B cell (primary cell): Measurements from ENCODE around the gene CCDC134. TPM values are rescaled to one million over a fixed set of nuclear protein-coding genes. Genes with fewer than 3 reads are reported as not detected.

Experiments used
- ATAC-seq: fragments of 200-7000 bp; cut with Tn5 transposase; one replicate; pipeline ENCODE4 v1.10.0; 2021; ENCODE audit warnings: low read depth, mild to moderate bottlenecking, moderate number of reproducible peaks, moderate library complexity
- CTCF ChIA-PET: fragments of 350-600 bp; sonication (Branson Sonifier 250); formaldehyde crosslinking; loops from one replicate; lab custom pipeline; 2021; ENCODE audit warnings: antibody characterized with exemption, inconsistent platforms; lab: Charles Lee
- POLR2A ChIA-PET: fragments of 350-600 bp; sonication (Branson Sonifier 250); formaldehyde crosslinking; loops from one replicate; lab custom pipeline; 2021; ENCODE audit warnings: antibody characterized with exemption; lab: Charles Lee
- DNase-seq: peaks from one replicate; pipeline ENCODE4 v3.0.0; 2013
- H2AFZ ChIP-seq: 2 replicates; pipeline ENCODE4 v1.6.1; 2012; ENCODE audit warnings: mild to moderate bottlenecking, low read depth, low read length; ENCODE audit not compliant: insufficient read depth, poor library complexity, severe bottlenecking
- H3K27ac ChIP-seq, 2 donors: 1 replicate in 1 of 2; 2 replicates in 1 of 2; pipeline ENCODE4 v1.5.1; 2012 to 2013; ENCODE audit warnings: low read length in 2 of 2, mild to moderate bottlenecking in 2 of 2, moderate library complexity in 1 of 2
- H3K27me3 ChIP-seq, 4 experiments: fragments of 200-600 bp in 1 of 4; sonication (generic) in 1 of 4; replicated peaks in 1 of 4; 1 replicate in 2 of 4; 2 replicates in 2 of 4; pipeline versions ENCODE4 v1.6.1 to v1.7.0; 2013 to 2016; ENCODE audit warnings: low read length in 3 of 4, mild to moderate bottlenecking in 2 of 4, mixed read lengths in 1 of 4, moderate library complexity in 1 of 4; ENCODE audit not compliant: insufficient read depth in 4 of 4, control insufficient read depth in 3 of 4; ENCODE audit errors: control extremely low read depth in 1 of 4
- H3K36me3 ChIP-seq, 2 experiments: replicated peaks in 1 of 2; 1 replicate in 1 of 2; 2 replicates in 1 of 2; pipeline versions ENCODE4 v1.6.1 to v1.7.1; 2013; ENCODE audit warnings: low read length in 1 of 2; ENCODE audit not compliant: insufficient read depth in 2 of 2, control insufficient read depth in 1 of 2; ENCODE audit errors: control extremely low read depth in 1 of 2, extremely low read depth in 1 of 2
- H3K4me1 ChIP-seq, 2 donors: fragments of 200-600 bp in 1 of 2; sonication (generic) in 1 of 2; 1 replicate in 1 of 2; 2 replicates in 1 of 2; pipeline versions ENCODE4 v1.5.1 to v1.6.1; 2013 to 2017; ENCODE audit warnings: low read length in 2 of 2; ENCODE audit not compliant: control insufficient read depth in 2 of 2, insufficient read depth in 2 of 2
- H3K4me2 ChIP-seq: replicated peaks from 2 replicates; pipeline ENCODE3; 2012; ENCODE audit warnings: mild to moderate bottlenecking, low read depth, low read length; ENCODE audit not compliant: poor library complexity, severe bottlenecking
- H3K4me3 ChIP-seq, 5 experiments: fragments of 200-600 bp in 1 of 5; sonication (generic) in 1 of 5; 1 replicate in 3 of 5; 2 replicates in 2 of 5; pipeline versions ENCODE4 v1.5.1 to v1.7.0; 2011 to 2016; ENCODE audit warnings: low read length in 4 of 5, mild to moderate bottlenecking in 4 of 5, low read depth in 2 of 5, control low read depth in 1 of 5, moderate library complexity in 1 of 5; ENCODE audit not compliant: insufficient read depth in 1 of 5; ENCODE audit errors: control extremely low read depth in 1 of 5, extremely low read depth in 1 of 5
- H3K79me2 ChIP-seq: fragments of 200-600 bp; sonication (generic); one replicate; pipeline ENCODE4 v1.6.0; 2016; ENCODE audit warnings: low read length; ENCODE audit not compliant: control insufficient read depth, insufficient read depth
- H3K9ac ChIP-seq: fragments of 200-600 bp; sonication (generic); 2 replicates; pipeline ENCODE4 v1.6.1; 2017; ENCODE audit warnings: mild to moderate bottlenecking, low read length, moderate library complexity
- H3K9me3 ChIP-seq, 3 donors: one replicate each; pipeline versions ENCODE4 v1.6.1 to v1.7.1; 2013; ENCODE audit warnings: low read length in 2 of 3; ENCODE audit not compliant: control insufficient read depth in 2 of 3, insufficient read depth in 1 of 3; ENCODE audit errors: control extremely low read depth in 1 of 3
- H4K20me1 ChIP-seq: 2 replicates; pipeline ENCODE4 v1.6.0; 2012; ENCODE audit warnings: mild to moderate bottlenecking, low read length; ENCODE audit not compliant: insufficient read depth, control insufficient read depth, poor library complexity, severe bottlenecking
- H3K27ac Mint-ChIP-seq: one replicate; pipeline ENCODE4 v1.8.0; 2021; ENCODE audit warnings: mixed read lengths
- H3K27me3 Mint-ChIP-seq: one replicate; pipeline ENCODE4 v1.8.0; 2021; ENCODE audit warnings: mixed read lengths
- H3K4me1 Mint-ChIP-seq: one replicate; pipeline ENCODE4 v1.8.0; 2021; ENCODE audit warnings: mixed read lengths
- H3K4me3 Mint-ChIP-seq: one replicate; pipeline ENCODE4 v1.8.0; 2021; ENCODE audit warnings: mixed read lengths
- H3K9me3 Mint-ChIP-seq: one replicate; pipeline ENCODE4 v1.8.0; 2022; ENCODE audit warnings: mixed read lengths; ENCODE audit not compliant: insufficient read depth
- EZH2 ChIP-seq: IDR thresholded peaks from 2 replicates; pipeline ENCODE4 v1.6.1; 2012; ENCODE audit warnings: borderline replicate concordance, low read depth, mild to moderate bottlenecking, moderate library complexity, low read length; ENCODE audit not compliant: insufficient read depth, poor library complexity, severe bottlenecking
- WGBS: methylation state at CpG from one replicate; pipeline ENCODE4 v1.1.5; 2013; ENCODE audit warnings: missing lambda C conversion rate; ENCODE audit not compliant: insufficient coverage; 5-methylcytosine and 5-hydroxymethylcytosine counted together
- intact Hi-C: fragments of 100-400 bp; cut with micrococcal nuclease; formaldehyde crosslinking; loops from one replicate; pipeline ENCODE4 v1.10.0; 2022
- polyA plus RNA-seq: library from polyadenylated mRNA; depleted of rRNA; stranded (reverse); fragments of >200 nt; gene quantifications from 2 replicates; pipeline ENCODE4 v1.2.3, GENCODE V29; 2012
- total RNA-seq, 2 donors: library from RNA; stranded (reverse); fragments of 120-200 nt in 1 of 2; gene quantifications; 1 replicate in 1 of 2; 2 replicates in 1 of 2; pipeline versions ENCODE4 v1.2.3 to v1.2.4, GENCODE V29; 2013 to 2022
- TF ChIP-seq, protein P1 (sequence below): fragments of 200-600 bp; IDR thresholded peaks from one replicate; pipeline ENCODE4 v1.8.0; 2022; ENCODE audit warnings: antibody characterized with exemption, mild to moderate bottlenecking

Gene CCDC134
- total and polyA plus RNA-seq, 2 donors (not counting 1 experiment from before 2014, with no cell fraction given) = 4.4 to 18.1 TPM

DNA sequence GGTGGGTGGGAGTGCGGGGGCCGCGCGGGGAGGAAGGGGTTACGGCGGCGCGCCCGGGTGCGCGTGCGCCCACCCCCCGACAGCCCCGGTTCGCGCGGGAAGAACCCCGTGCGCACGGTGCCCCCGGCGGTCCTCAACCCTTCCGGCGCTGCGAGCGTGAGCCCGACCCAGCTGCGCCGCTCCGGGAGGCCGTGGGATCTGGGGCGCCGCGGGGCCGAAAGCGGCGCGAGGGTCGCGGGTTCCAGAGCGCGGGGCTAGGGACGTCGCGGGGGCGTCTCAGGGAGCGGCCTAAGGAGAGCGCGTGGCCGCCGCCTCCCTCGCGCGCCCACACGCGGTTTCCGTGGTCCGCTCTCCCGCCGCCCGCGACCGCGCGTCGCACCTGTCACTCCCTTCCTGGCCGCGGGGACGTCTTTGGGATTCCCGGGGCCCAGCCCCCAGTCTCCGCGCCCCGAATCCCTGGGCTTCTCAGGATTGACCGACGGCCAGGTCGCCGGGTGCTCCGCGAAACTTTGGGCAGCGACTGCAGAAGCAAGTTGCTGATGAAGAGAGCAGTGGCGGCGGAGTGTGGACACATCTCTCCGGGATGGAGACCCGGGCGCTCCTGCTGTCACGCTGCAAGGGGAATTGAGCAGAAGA is 33.0 kb downstream of the CCDC134 start:
- Histone ChIP-seq H3K79me2 (peaks cover 56% of the 10 kb centered on the region), H3K4me2 (peak overlapping the region; percentile 92), H3K36me3 (peaks cover 0 to 18% of the 10 kb centered on the region in 2 experiments), H3K27me3 (no peaks in the 10 kb centered on the region), H3K4me3 (peak overlapping the region in 4 of 5 experiments; percentile 81 to 92 (median 90)), H3K9ac (peak overlapping the region; percentile 97), H2AFZ (peak overlapping the region; percentile 59), H3K27ac (peak overlapping the region; percentile 87 to 100), H3K4me1 (peaks cover 23 to 43% of the 10 kb centered on the region in 2 donors), H4K20me1 (peaks cover 11% of the 10 kb centered on the region), H3K9me3 (no peaks in the 10 kb centered on the region)
- Mint-ChIP-seq H3K27me3 (no peaks in the 10 kb centered on the region), H3K9me3 (no peaks in the 10 kb centered on the region), H3K4me1 (peaks cover 60% of the 10 kb centered on the region), H3K4me3 (peak overlapping the region; percentile 96), H3K27ac (peak overlapping the region; percentile 93)
- ChIA-PET CTCF (interaction anchor here (0.7 to 4.8 kb wide), 19 partner anchors 9 to 136 kb away, joined by 3 to 40 read pairs (median 4); partner anchors contain the start of genes MEI1, SHISA8 and TNFRSF13C), POLR2A (interaction anchor here (0.5 to 4.6 kb wide), 23 partner anchors 11 to 882 kb away, joined by 3 to 64 read pairs (median 5); partner anchors contain the start of genes CCDC134, CENPM, SMIM45 and SNU13)
- WGBS = under 1% methylated on average over 82 of the region's 86 CpGs
- peak; percentile 4 for ATAC-seq
- DNase-seq = peak; percentile 76
- intact Hi-C loops = loop anchor here (1.0 to 2.0 kb wide), 8 partner anchors 24 to 257 kb away; partner anchors contain the start of genes CCDC134, NDUFA6 and WBP2NL
- TF ChIP-seq, protein P1, sequence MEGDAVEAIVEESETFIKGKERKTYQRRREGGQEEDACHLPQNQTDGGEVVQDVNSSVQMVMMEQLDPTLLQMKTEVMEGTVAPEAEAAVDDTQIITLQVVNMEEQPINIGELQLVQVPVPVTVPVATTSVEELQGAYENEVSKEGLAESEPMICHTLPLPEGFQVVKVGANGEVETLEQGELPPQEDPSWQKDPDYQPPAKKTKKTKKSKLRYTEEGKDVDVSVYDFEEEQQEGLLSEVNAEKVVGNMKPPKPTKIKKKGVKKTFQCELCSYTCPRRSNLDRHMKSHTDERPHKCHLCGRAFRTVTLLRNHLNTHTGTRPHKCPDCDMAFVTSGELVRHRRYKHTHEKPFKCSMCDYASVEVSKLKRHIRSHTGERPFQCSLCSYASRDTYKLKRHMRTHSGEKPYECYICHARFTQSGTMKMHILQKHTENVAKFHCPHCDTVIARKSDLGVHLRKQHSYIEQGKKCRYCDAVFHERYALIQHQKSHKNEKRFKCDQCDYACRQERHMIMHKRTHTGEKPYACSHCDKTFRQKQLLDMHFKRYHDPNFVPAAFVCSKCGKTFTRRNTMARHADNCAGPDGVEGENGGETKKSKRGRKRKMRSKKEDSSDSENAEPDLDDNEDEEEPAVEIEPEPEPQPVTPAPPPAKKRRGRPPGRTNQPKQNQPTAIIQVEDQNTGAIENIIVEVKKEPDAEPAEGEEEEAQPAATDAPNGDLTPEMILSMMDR = peak; percentile 21
- TF ChIP-seq EZH2 = no peak
